GM21723 (cell line): Measurements from ENCODE around the gene FGFR1OP2.
A peak's percentile ranks its signal among the peaks of the same experiment; 100 is the strongest.
"Not testable (repeated sequence)": the region's sequence is repeated elsewhere in the genome, so short reads cannot be mapped to it uniquely, and the experiment has no call there.

Experiments
- ATAC-seq: cut with Tn5 transposase; IDR thresholded peaks from one replicate; pipeline ENCODE4 v1.9.1; 2021; ENCODE audit warnings: mild to moderate bottlenecking, moderate library complexity; ENCODE audit not compliant: unreplicated experiment

FGFR1OP2 gene

DNA sequence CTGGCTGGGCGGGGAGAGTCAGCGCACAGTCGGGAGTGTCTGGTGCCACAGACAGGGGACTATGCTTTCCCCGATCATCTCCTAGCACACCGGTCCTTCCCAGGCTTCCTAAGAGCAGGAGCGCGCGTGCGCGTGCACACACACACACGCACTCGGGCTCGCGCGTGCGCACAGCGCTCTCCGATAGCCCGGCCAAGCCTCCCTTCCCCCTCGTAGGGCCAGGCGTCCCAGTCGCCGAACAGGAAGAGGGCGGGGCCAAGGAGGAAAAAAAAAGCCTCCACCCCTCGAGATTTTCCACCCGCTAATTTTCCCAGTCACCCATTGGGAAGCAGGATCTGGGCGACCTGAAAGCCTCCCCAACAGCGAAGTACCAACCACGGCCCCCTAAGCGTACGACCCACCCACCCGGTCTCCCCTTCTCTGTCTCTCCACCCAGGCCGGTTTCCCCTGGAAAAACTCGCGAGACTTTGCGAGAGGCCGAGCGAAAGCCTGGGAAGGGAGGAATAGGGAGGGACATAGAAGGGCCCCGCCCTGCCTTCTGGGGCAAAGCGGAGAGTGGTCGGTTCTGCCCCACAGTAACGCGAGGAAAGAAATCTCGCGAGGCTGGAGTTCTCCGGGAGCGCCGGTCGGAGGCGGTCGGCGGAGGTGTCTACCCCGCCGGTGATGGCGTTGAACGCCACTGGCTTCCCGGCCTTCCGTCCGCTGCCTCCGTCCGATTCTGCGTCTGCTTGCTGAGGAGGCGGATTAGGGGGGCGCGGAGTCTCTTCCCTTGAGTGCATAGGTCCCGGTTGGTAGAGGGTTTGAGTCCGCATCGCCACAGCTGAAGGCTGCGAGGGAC lies at the start of gene FGFR1OP2, which contains the start of gene INTS13:
Gene FGFR1OP2 (plus strand): TSS at position 608 of the 838 bp plus-strand sequence. CDS start 15,689 bp downstream, outside the sequence.
Gene INTS13 (minus strand): TSS at position 119 of the 838 bp plus-strand sequence. CDS start 1,178 bp downstream, outside the sequence.
- peak; percentile 80 for ATAC-seq

- no peak for ATAC-seq
Measured at GRCh38 chr12:26890784-26891183, 47.5 kb upstream of the FGFR1OP2 start.

DNA sequence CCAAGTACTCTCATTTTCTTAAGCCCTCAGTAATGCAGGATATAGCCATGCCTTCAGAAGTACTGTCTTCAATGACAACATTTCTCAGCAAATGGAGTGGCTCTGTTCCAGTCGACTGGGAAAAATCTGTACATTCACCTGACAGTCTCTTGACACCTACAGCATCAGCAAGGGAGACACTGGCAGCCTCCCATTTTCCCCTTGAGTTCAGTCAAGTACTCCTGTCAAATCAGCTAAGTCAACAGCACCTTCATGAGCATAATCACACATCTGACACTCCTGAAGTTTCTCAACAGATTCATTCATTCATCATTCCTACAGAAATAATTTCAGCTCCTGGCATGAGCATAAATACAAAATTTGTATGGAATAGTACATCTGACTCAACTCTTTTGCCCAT lies 46.6 kb upstream of the FGFR1OP2 start:
- no peak for ATAC-seq

DNA sequence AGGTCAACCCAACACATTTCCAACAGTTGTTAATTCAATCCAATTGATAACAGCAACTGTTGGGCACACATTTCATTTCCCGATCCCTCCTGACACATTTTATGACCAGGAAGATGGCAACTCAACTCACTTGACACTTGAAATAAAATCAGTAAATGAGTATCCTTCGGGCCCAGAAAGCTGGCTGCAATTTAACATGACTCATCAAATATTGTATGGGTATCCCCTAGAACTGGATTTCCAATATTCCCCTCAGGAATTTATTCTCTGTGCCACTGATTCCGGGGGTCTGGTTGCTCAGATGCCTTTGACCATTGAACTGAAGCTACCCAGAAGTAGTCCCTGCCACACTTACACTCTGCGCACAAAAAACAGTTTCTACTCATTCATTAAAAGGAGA lies 42.6 kb upstream of the FGFR1OP2 start:
- ATAC-seq, result no peak

- no peak for ATAC-seq
Measured at GRCh38 chr12:26896913-26897312, 41.4 kb upstream of the FGFR1OP2 start.

GRCh38 chr12:26903396-26903795 lies 34.9 kb upstream of the FGFR1OP2 start:
- not testable (repeated sequence) for ATAC-seq

DNA sequence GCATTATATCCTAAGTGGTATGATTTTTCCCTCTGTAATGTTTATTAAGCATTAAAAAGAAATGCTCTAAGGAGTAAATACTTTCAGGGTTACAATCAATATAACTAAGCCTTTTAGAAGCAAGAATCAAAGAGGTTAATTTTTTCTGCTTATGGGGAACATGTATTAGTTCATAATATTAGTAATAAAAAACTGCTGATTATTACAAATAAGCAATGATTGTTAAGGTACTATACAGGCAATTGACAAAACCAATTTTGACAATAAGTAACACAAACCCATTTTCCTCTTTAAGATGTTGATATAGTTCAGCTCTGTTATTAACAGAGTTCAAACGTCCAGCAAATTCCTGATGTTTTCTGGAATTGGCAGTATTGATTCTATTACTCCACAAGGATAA lies 32.2 kb upstream of the FGFR1OP2 start:
- no peak for ATAC-seq

DNA sequence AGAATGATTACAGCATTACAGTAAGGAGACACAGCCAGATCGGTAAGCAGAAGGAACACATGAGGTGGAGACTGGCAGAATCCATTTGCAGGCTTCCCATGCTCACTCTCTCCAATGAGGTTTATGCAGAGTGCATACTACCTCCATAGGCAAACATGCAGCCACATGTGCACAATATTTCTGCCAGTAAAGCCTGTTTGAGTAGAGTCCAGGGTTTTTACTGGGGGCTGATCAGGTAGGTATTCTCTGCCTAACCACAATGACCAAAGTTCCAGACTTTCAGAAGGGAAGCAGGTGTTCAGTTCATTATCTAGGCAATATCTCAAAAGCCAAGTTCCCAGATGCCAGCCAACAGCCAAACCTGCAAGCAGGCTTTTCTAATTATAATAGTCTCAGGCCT lies 31.6 kb upstream of the FGFR1OP2 start:
- no peak for ATAC-seq

- ATAC-seq, result no peak
Measured at GRCh38 chr12:26918321-26919215, 19.7 kb upstream of the FGFR1OP2 start.

DNA sequence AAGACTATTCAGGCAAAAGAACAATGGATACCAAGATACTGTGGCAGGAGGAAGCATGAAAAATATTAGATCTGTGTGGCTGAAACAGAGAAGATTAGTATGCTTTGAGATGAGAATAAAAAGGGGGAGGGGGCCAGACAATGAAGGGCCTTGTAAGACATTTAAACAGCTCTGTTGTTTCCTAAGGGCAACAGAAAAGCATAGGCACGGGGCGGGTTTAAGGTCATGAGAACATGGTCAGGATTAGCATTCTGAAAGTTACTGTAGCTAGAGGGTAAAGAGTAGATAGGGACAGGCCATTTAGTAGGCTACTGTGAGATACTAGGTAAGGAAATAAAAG lies 19.1 kb upstream of the FGFR1OP2 start:
- ATAC-seq, result no peak

DNA sequence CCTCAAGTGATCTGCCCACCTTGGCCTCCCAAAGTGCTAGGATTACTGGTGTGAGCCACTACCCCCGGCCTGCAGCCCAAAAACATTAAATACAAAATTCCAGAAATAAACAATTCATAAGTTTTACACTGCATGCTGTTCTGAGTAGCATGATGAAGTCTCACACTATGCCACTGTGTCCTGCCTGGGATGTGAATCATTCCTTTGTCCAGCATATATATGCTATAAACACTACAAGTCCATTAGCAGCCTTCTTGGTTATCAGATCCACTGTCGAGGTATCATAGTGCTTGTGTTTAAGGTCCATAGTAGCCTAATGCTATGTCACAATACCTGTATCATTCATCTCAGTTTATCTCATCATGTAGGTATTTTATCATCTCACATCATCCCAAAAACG lies 16.4 kb upstream of the FGFR1OP2 start:
- ATAC-seq, result no peak

DNA sequence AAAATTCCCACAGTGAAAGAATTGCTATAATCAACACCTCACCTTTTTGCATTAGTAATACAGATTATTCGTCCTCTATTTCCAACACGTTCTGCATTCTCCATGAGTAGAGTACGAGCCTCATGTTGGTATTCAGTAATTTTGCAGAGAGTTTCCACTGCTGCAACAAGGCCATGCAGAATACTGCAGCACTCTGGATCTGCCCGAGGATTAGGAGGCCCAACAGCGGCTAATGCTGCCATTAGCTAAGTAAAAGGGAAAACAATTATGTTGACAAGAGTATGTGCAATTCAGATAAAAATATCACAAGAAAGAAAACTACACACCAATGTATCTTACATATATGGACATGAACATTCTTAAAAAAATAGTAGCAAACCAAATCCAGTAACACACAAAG lies 9.6 kb upstream of the FGFR1OP2 start:
- no peak for ATAC-seq

GRCh38 chr12:26929590-26929989 lies 8.7 kb upstream of the FGFR1OP2 start:
- no peak for ATAC-seq

DNA sequence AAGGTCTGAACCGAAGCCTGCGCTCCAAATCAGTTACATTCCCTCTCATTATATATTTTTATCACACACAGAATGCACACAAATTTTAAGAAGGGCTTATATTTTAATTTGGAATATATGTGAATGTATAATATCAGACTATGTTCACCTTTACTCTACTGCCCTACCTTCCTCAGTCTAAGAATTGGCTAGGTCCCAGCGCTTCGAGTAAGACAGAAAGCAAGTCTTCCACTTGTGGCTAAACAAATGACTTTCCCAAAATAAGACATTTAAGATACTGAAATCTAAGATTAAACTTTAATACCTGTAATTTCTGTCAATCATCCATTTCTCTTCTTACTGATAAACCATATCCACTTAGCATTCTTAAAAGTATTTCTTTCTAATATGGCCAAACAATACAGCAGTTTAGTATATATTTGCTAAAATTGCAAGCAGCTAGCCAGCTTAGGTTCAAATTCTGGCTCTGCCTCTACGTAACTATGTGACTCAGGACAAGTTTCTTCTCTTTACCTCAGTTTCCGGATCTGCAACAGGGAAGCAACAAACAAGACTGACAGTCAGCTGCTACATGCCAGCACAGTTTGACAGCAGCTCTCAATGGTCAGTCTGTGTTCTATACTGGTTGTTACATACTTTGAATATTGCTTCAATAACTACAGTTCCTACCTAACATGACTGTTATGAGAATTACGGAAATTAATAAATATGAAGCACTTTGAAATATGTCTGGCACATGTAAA lies 2.5 kb upstream of the FGFR1OP2 start:
- no peak for ATAC-seq

DNA sequence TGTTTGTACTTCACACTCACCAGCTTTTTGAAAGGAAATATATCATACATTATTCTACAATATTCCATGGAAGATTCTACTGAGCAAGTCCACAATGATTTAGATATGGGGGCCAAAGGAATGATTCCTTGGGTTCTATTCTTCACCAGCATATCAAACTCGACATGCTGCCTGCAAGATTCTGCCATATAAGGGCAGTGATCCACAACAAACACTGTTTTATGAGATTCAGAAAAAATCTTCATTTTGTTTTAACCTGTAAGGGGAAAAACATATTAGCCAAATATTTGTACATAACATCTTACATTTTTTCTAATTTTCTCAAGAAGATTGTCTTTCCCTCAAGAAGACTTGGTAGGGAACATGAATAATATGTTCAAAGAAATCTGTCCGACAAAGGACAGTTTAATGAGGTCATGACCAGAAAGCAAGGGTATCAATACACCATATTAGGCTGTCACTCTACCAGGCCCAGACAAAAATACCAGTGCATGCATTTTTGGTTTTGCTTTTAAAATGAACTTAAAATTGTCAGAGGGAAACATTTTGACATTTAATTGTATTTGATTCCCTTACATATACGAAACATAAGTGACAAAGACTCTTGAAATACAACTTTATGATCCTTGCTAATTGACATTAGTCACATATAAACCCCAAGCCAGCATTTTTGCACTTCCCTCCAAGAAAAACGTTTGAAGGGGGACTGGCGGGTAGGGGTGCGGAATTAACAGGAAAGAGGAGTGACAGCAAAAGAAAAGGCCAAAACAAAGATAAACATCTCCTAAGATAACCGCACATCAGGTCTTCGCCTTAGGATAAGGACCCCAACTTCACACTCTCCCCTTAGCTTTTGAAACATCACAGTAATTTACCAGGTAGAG lies 1.5 kb upstream of the FGFR1OP2 start:
- ATAC-seq, result no peak

DNA sequence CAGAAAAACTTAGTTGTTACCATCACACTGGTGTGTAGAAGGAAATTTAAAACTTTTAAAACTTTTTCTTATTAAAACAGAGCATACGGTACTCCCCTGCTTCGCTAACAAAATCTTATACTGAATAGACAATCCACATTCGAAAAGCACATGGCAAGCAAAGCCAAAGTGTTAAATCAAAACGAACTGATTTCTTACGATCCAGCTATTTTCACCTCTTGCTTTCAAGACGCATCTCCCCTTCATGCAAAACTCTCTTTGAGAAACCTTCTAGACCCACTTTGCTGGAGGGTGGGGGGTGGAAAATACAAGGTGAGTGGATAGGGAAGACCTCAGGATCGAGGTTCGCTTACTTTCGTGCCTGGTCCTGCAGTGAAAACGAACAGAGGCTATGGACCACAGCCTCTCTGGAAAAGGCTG lies 817 bp upstream of the FGFR1OP2 start:
- ATAC-seq, result no peak

DNA sequence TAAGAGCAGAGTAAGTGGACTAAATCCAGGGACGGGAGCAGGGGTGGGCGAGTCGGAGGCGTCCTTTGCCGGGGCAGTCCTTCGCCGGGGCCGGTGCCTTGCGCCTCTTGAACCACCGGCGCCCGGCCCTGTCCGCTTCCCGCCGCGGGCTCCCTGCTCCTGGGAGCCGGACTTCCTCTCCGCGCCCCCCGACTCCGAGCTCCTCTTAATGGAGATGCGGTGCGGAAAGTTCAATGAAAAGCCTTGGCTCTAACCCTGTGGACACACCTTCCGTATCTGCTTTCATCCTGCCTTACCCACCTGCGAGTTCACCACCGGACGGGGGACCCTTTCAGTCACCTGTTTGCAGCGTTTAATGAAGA lies 412 bp downstream of the FGFR1OP2 start:
- ATAC-seq, result peak; percentile 26

GRCh38 chr12:26939192-26939832 lies 1.0 kb downstream of the FGFR1OP2 start:
- no peak for ATAC-seq

- ATAC-seq, result no peak
Measured at GRCh38 chr12:26939953-26940352, 1.7 kb downstream of the FGFR1OP2 start.
